ENCODE measurements around the gene CPE. TPM values are rescaled to one million over a fixed set of nuclear protein-coding genes. Genes with fewer than 3 reads are reported as not detected.

The CPE gene
- total RNA-seq, 1 experiment from 2014 or later: 29.3 TPM

DNA sequence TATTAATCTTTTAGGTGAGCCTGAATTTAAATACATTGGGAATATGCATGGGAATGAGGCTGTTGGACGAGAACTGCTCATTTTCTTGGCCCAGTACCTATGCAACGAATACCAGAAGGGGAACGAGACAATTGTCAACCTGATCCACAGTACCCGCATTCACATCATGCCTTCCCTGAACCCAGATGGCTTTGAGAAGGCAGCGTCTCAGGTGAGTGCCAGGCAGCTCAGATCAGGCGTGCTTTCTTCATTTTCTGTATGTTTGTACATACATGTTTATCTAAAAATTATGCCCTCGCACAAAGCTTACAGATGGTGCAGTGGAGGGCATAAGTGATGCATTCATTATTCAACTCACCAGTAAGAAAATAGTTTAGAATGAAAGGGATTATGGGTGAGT is 85.6 kb downstream of the CPE start (continued):
- TF ChIP-seq EGR1 (IDR thresholded peaks at IDR 0.05; ENCODE audit: low read depth) (no peak), ELF1 (IDR thresholded peaks at IDR 0.05; ENCODE audit: borderline replicate concordance, low read depth) (no peak), SRF (IDR thresholded peaks at IDR 0.05; ENCODE audit: low read depth) (no peak), EZH2phosphoT487 (IDR thresholded peaks at IDR 0.05; ENCODE audit: borderline replicate concordance) (no peak), JUND (IDR thresholded peaks at IDR 0.05) (no peak), SIN3A (IDR thresholded peaks at IDR 0.05; ENCODE audit: low read depth) (no peak), ZNF274 (IDR thresholded peaks at IDR 0.05; ENCODE audit: low read depth, low read length) (no peak), ZFX (IDR thresholded peaks at IDR 0.05) (no peak)
- TF ChIP-seq, protein P1, sequence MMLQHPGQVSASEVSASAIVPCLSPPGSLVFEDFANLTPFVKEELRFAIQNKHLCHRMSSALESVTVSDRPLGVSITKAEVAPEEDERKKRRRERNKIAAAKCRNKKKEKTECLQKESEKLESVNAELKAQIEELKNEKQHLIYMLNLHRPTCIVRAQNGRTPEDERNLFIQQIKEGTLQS (IDR thresholded peaks at IDR 0.05): no peak
- TF ChIP-seq, protein P2, sequence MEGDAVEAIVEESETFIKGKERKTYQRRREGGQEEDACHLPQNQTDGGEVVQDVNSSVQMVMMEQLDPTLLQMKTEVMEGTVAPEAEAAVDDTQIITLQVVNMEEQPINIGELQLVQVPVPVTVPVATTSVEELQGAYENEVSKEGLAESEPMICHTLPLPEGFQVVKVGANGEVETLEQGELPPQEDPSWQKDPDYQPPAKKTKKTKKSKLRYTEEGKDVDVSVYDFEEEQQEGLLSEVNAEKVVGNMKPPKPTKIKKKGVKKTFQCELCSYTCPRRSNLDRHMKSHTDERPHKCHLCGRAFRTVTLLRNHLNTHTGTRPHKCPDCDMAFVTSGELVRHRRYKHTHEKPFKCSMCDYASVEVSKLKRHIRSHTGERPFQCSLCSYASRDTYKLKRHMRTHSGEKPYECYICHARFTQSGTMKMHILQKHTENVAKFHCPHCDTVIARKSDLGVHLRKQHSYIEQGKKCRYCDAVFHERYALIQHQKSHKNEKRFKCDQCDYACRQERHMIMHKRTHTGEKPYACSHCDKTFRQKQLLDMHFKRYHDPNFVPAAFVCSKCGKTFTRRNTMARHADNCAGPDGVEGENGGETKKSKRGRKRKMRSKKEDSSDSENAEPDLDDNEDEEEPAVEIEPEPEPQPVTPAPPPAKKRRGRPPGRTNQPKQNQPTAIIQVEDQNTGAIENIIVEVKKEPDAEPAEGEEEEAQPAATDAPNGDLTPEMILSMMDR (IDR thresholded peaks at IDR 0.05 in 2 of 3, conservative IDR thresholded peaks at IDR 0.05 in 1 of 3; ENCODE audit: borderline replicate concordance in 1 of 3, insufficient read depth in 1 of 3, low read depth in 2 of 3, low read length in 2 of 3): no peak

DNA sequence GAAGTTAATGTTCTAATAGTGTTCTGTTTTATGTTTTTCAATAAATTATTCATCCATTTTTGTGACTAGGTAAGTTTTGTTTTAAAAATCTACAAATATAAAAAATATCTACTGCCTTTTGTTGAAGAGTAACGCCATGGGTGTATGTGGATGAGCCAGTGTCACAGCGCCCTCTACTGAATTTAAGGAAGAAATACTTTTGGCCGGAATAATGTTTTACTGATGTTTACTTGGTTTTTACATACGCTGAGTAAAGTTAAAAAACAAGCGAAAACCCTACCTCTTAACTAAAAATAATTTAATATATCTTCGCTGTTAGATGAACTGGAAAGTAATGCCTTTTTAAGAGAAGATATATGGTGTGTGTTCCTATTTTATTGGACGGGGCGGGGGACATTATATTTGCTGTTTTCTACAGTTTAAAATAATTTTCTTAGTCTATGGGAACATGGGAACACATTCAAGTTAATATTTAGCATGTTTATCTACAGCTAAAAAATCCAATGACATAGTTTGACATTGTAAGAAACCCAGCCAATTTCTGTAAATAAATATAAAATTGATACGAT is 86.1 kb downstream of the CPE start:
- Histone ChIP-seq H3K4me1 (ENCODE audit: control insufficient read depth in 1 of 2, insufficient read depth in 2 of 2, low read length in 2 of 2) (no peaks in the 10 kb centered on the region), H3K9ac (ENCODE audit: low read length) (no peak overlapping the region), H2AFZ (ENCODE audit: low read depth, low read length, poor library complexity, severe bottlenecking) (peak overlapping the region; percentile 98), H3K9me3 (ENCODE audit: control insufficient read depth in 1 of 2, insufficient read depth in 1 of 2, low read depth in 1 of 2, low read length in 2 of 2) (no peaks in the 10 kb centered on the region), H3K9me2 (ENCODE audit: insufficient read depth) (no peaks in the 10 kb centered on the region), H3K79me2 (ENCODE audit: insufficient read depth, low read length) (no peaks in the 10 kb centered on the region), H3K27ac (ENCODE audit: low read depth, low read length) (no peak overlapping the region), H3K4me2 (ENCODE audit: low read length) (peak overlapping the region; percentile 48; the same call in 1 of the 2 replicates), H4K20me1 (ENCODE audit: insufficient read depth) (no peaks in the 10 kb centered on the region), H3K4me3 (replicated peaks in 1 of 2; ENCODE audit: low read depth in 1 of 2, low read length in 2 of 2) (no peak overlapping the region), H3K36me3 (ENCODE audit: control insufficient read depth in 1 of 2, insufficient read depth in 2 of 2, low read length in 2 of 2) (no peaks in the 10 kb centered on the region), H3K27me3 (ENCODE audit: insufficient read depth, low read length) (no peaks in the 10 kb centered on the region)
- RAD21 ChIA-PET (ENCODE audit: low non-redundant PET in 1 of 2, low total read pairs in 2 of 2, uncharacterized antibody in 2 of 2, unreplicated experiment in 2 of 2): interaction anchor here in 1 of 2 experiments (1.1 kb wide), 1 partner anchor 334 kb away, joined by 3 read pairs; no protein-coding TSS in a partner anchor
- no TSS peak for BruUV-seq (replicated peaks)
- peak; percentile 88 for ATAC-seq
- no peak for DNase-seq (ENCODE audit: low read depth, low spot score)
- CTCF ChIA-PET: interaction anchor here (0.7 to 1.5 kb wide), 3 partner anchors 109 to 334 kb away, joined by 3 to 7 read pairs (median 4); no protein-coding TSS in a partner anchor
- TF ChIP-seq SP1 (IDR thresholded peaks at IDR 0.05; ENCODE audit: low read depth): no peak
- peak; percentile 94 for TF ChIP-seq RAD21 (IDR thresholded peaks at IDR 0.05; ENCODE audit: low read depth)
- TF ChIP-seq, protein P2 (IDR thresholded peaks at IDR 0.05 in 2 of 3, conservative IDR thresholded peaks at IDR 0.05 in 1 of 3; ENCODE audit: borderline replicate concordance in 1 of 3, insufficient read depth in 1 of 3, low read depth in 2 of 3, low read length in 2 of 3): peak; percentile 64 to 92 (median 78)
- intact Hi-C loops (cut with micrococcal nuclease): loop anchor here (1.0 kb wide), 2 partner anchors 109 to 334 kb away; no protein-coding TSS in a partner anchor
- POLR2A ChIA-PET: no interaction called here

Data from HCT116 (cell line).